ENCODE data around the gene RNF113B. TPM values are rescaled to one million over a fixed set of nuclear protein-coding genes. Genes with fewer than 3 reads are reported as not detected.

RNF113B gene
- total and polyA plus RNA-seq, 2 experiments from 2014 or later, result 0.94 TPM; not detected in 1

DNA sequence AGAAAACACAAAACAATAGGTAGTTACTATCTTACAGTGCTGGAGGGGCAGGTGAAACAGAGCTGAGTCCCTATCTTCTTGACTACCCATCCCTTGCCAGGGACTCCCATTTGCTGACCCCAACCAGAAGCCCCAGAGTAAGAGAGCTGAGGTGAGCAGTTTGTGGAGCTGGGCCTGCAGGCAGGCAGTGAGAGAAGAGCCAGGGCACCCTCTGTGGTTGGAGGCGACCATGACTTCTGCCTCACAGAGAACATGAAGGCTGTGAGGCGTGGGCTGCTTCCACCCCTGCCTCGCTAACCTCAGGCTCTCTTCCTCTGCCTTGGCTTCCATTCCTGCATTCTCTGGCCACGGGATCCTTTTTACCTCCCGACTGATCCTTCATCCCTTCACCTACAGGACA lies 47.5 kb upstream of the RNF113B start:
- 92% methylated on average over 5 of the region's 5 CpGs for WGBS (ENCODE audit: low lambda C conversion rate, missing lambda C conversion rate)

DNA sequence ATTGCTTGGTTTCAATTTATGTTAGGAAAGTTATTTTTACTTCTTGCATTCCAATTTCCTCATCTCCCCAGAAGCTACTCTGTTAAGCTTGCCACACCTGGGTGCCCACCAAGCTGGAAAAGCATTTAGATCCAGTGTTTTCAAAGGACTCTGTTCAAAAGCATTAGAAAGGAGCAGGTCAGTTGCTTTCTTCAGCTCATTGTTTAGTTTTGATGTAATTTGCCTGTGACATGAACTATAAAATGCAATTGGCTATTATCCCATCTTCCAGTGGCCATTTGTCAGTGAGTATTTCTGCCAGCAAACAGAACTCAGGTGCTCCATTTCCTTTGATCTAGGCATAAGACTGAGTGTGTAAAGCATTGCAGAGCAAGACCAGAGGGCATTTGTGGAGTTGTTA lies 46.7 kb upstream of the RNF113B start:
- Histone ChIP-seq H3K79me2 (peaks cover 79% of the 10 kb centered on the region), H3K9me2 (replicated peaks; ENCODE audit: insufficient read depth) (no peaks in the 10 kb centered on the region), H3K9me3 (ENCODE audit: low read depth) (no peaks in the 10 kb centered on the region), H2AFZ (no peak overlapping the region), H3K4me1 (ENCODE audit: insufficient read depth) (peaks cover 22% of the 10 kb centered on the region), H4K20me1 (ENCODE audit: insufficient read depth, poor library complexity, severe bottlenecking) (no peaks in the 10 kb centered on the region), H3K27me3 (no peaks in the 10 kb centered on the region), H3K27ac (no peak overlapping the region), H3K4me3 (no peak overlapping the region), H3K36me3 (replicated peaks; ENCODE audit: insufficient read depth, low read depth) (no peaks in the 10 kb centered on the region), H3K4me2 (no peak overlapping the region)
- TF ChIP-seq EZH2phosphoT487 (IDR thresholded peaks at IDR 0.05; ENCODE audit: low read depth, severe bottlenecking, unreplicated experiment) (no peak), EZH2 (IDR thresholded peaks at IDR 0.05; ENCODE audit: borderline replicate concordance) (no peak)
- TF ChIP-seq, protein P1, sequence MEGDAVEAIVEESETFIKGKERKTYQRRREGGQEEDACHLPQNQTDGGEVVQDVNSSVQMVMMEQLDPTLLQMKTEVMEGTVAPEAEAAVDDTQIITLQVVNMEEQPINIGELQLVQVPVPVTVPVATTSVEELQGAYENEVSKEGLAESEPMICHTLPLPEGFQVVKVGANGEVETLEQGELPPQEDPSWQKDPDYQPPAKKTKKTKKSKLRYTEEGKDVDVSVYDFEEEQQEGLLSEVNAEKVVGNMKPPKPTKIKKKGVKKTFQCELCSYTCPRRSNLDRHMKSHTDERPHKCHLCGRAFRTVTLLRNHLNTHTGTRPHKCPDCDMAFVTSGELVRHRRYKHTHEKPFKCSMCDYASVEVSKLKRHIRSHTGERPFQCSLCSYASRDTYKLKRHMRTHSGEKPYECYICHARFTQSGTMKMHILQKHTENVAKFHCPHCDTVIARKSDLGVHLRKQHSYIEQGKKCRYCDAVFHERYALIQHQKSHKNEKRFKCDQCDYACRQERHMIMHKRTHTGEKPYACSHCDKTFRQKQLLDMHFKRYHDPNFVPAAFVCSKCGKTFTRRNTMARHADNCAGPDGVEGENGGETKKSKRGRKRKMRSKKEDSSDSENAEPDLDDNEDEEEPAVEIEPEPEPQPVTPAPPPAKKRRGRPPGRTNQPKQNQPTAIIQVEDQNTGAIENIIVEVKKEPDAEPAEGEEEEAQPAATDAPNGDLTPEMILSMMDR (IDR thresholded peaks at IDR 0.05; ENCODE audit: poor library complexity), result no peak
- DNase-seq (ENCODE audit: low spot score), result no peak

More for the DNA sequence above, 47.5 kb upstream of the RNF113B start:
- Histone ChIP-seq H3K4me1 (ENCODE audit: insufficient read depth) (peaks cover 21% of the 10 kb centered on the region), H3K36me3 (replicated peaks; ENCODE audit: insufficient read depth, low read depth) (no peaks in the 10 kb centered on the region), H3K79me2 (peaks cover 73% of the 10 kb centered on the region), H3K9me2 (replicated peaks; ENCODE audit: insufficient read depth) (no peaks in the 10 kb centered on the region), H3K27ac (no peak overlapping the region), H2AFZ (no peak overlapping the region), H3K27me3 (no peaks in the 10 kb centered on the region), H4K20me1 (ENCODE audit: insufficient read depth, poor library complexity, severe bottlenecking) (no peaks in the 10 kb centered on the region), H3K4me3 (no peak overlapping the region), H3K9me3 (ENCODE audit: low read depth) (no peaks in the 10 kb centered on the region), H3K4me2 (no peak overlapping the region)
- no peak for DNase-seq (ENCODE audit: low spot score)
- no peak for TF ChIP-seq EZH2phosphoT487 (IDR thresholded peaks at IDR 0.05; ENCODE audit: low read depth, severe bottlenecking, unreplicated experiment)
- TF ChIP-seq EZH2 (IDR thresholded peaks at IDR 0.05; ENCODE audit: borderline replicate concordance), result no peak
- TF ChIP-seq, protein P1 (IDR thresholded peaks at IDR 0.05; ENCODE audit: poor library complexity), result no peak

DNA sequence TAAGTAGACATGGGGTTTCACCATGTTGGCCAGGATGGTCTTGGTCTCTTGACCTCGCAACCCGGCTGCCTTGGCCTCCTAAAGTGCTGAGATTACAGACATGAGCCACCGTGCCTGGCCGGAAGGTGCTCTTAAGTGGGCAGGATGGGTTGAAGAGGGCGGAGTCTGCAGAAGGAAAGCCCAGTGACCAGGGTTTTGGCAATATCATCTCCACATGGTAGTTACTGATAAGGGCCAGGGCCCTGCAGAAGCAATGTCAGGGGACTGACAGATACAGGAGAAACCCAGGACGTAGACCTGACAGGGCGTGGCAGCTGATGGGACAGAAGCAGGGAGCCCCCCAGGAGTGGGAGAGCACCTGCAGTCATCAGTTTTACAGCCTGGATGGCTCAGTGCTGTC lies 45.7 kb upstream of the RNF113B start:
- no peaks in the 10 kb centered on the region for H4K20me1 ChIP-seq (ENCODE audit: insufficient read depth, poor library complexity, severe bottlenecking)
- no peak overlapping the region for H2AFZ ChIP-seq
- no peaks in the 10 kb centered on the region for H3K9me3 ChIP-seq (ENCODE audit: low read depth)
- WGBS (ENCODE audit: low lambda C conversion rate, missing lambda C conversion rate), result 92% methylated on average over 7 of the region's 7 CpGs
- H3K36me3 ChIP-seq (replicated peaks; ENCODE audit: insufficient read depth, low read depth), result no peaks in the 10 kb centered on the region
- TF ChIP-seq, protein P1 (IDR thresholded peaks at IDR 0.05; ENCODE audit: poor library complexity), result no peak
- TF ChIP-seq EZH2 (IDR thresholded peaks at IDR 0.05; ENCODE audit: borderline replicate concordance), result no peak
- no peak for TF ChIP-seq EZH2phosphoT487 (IDR thresholded peaks at IDR 0.05; ENCODE audit: low read depth, severe bottlenecking, unreplicated experiment)
- H3K79me2 ChIP-seq, result peaks cover 83% of the 10 kb centered on the region
- peaks cover 22% of the 10 kb centered on the region for H3K4me1 ChIP-seq (ENCODE audit: insufficient read depth)
- H3K4me3 ChIP-seq, result no peak overlapping the region
- H3K27ac ChIP-seq, result no peak overlapping the region
- DNase-seq (ENCODE audit: low spot score), result no peak
- H3K9me2 ChIP-seq (replicated peaks; ENCODE audit: insufficient read depth), result no peaks in the 10 kb centered on the region
- no peak overlapping the region for H3K4me2 ChIP-seq
- no peaks in the 10 kb centered on the region for H3K27me3 ChIP-seq

DNA sequence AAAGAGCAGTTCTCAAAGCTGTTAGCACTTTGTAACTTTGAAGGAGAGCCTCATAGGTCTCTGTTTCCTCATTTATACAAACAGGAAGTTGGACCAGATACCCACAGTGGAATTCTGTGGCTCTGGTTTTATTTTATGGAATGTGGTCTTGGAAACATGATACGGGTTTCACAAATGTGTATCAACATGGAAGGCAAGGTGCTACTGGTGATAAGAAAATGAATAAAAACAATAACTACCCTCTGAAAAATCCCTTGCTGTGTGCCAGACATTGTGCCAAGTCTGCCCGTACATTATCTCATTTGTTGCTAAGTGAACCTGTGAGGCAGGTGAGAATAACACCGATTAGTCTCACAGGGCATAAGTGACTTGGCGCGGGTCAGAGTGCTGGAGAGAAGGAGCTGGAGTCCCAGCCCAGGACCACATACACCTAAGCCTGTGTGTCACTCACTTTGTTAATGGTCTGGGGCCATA lies 45.0 kb upstream of the RNF113B start:
- DNase-seq (ENCODE audit: low spot score), result no peak
- Histone ChIP-seq H3K4me1 (ENCODE audit: insufficient read depth) (peaks cover 22% of the 10 kb centered on the region), H3K27me3 (no peaks in the 10 kb centered on the region), H3K9me2 (replicated peaks; ENCODE audit: insufficient read depth) (no peaks in the 10 kb centered on the region), H3K4me3 (no peak overlapping the region), H3K4me2 (no peak overlapping the region), H3K79me2 (peaks cover 83% of the 10 kb centered on the region), H4K20me1 (ENCODE audit: insufficient read depth, poor library complexity, severe bottlenecking) (no peaks in the 10 kb centered on the region), H3K27ac (no peak overlapping the region), H3K36me3 (replicated peaks; ENCODE audit: insufficient read depth, low read depth) (no peaks in the 10 kb centered on the region), H2AFZ (no peak overlapping the region), H3K9me3 (ENCODE audit: low read depth) (no peaks in the 10 kb centered on the region)
- TF ChIP-seq EZH2phosphoT487 (IDR thresholded peaks at IDR 0.05; ENCODE audit: low read depth, severe bottlenecking, unreplicated experiment) (no peak), EZH2 (IDR thresholded peaks at IDR 0.05; ENCODE audit: borderline replicate concordance) (no peak)
- TF ChIP-seq, protein P1 (IDR thresholded peaks at IDR 0.05; ENCODE audit: poor library complexity), result no peak
- 86% methylated on average over 5 of the region's 5 CpGs for WGBS (ENCODE audit: low lambda C conversion rate, missing lambda C conversion rate)
